ENCODE data around the gene SARM1. TPM values are rescaled to one million over a fixed set of nuclear protein-coding genes. Genes with fewer than 3 reads are reported as not detected.

The SARM1 gene
- total and polyA plus RNA-seq, 2 donors (not counting 3 experiments of a cell fraction or from before 2014, with no cell fraction given): 5.6 to 7.0 TPM

- Histone ChIP-seq H3K36me3 (ENCODE audit: control insufficient read depth in 2 of 2, extremely low read depth in 1 of 2, insufficient read depth in 2 of 2, low read length in 2 of 2) (peaks cover 0 to 2% of the 10 kb centered on the region in 2 experiments), H3K79me2 (ENCODE audit: control insufficient read depth, insufficient read depth, low read length) (no peaks in the 10 kb centered on the region), H2AFZ (ENCODE audit: low read depth, low read length) (no peak overlapping the region), H3K27me3 (ENCODE audit: control insufficient read depth in 2 of 2, insufficient read depth in 2 of 2, low read length in 2 of 2) (no peaks in the 10 kb centered on the region), H3K9me3 (replicated peaks; ENCODE audit: control insufficient read depth, insufficient read depth, low read length) (no peaks in the 10 kb centered on the region), H3K4me1 (ENCODE audit: control insufficient read depth, extremely low read depth, insufficient read depth, low read length) (peaks cover 4% of the 10 kb centered on the region), H3K4me3 (replicated peaks in 1 of 3; ENCODE audit: insufficient read depth in 1 of 3, low read depth in 1 of 3, low read length in 3 of 3) (no peak overlapping the region), H3K9me1 (replicated peaks; ENCODE audit: control insufficient read depth, extremely low read depth, insufficient read depth, low read length) (no peaks in the 10 kb centered on the region), H3K27ac (ENCODE audit: insufficient read depth, low read depth, low read length) (no peak overlapping the region), H3K4me2 (ENCODE audit: insufficient read depth, low read length) (no peak overlapping the region), H4K20me1 (replicated peaks; ENCODE audit: control insufficient read depth, extremely low read depth, insufficient read depth, low read length) (no peaks in the 10 kb centered on the region), H3K9ac (replicated peaks; ENCODE audit: extremely low read depth, insufficient read depth, low read length) (no peak overlapping the region)
- intact Hi-C loops (cut with micrococcal nuclease) (no loop called here), dilution Hi-C loops (cut with MboI; ENCODE audit: extremely low pct_ligation_motif_present, low sequenced_read_pairs) (no loop called here)
- no TSS peak for BruUV-seq (replicated peaks)
- FAIRE-seq (no peak), DNase-seq (ENCODE audit: low read depth, low spot score) (no peak)
- TF ChIP-seq MAX (IDR thresholded peaks at IDR 0.05; ENCODE audit: insufficient read depth, insufficient read length) (no peak), FOS (IDR thresholded peaks at IDR 0.05; ENCODE audit: borderline replicate concordance, insufficient read depth, low read length) (no peak), EZH2 (IDR thresholded peaks at IDR 0.05; ENCODE audit: borderline replicate concordance, low read depth, low read length, severe bottlenecking) (no peak), MYC (IDR thresholded peaks at IDR 0.05; ENCODE audit: low read depth, low read length) (no peak), GATA2 (IDR thresholded peaks at IDR 0.05; ENCODE audit: insufficient read depth, insufficient read length, low read depth, low read length) (no peak), POLR2A (IDR thresholded peaks at IDR 0.05; ENCODE audit: low read depth, low read length) (no peak), CTCF (IDR thresholded peaks at IDR 0.05; ENCODE audit: extremely low read depth in 1 of 2, insufficient read depth in 1 of 2, low read depth in 1 of 2, low read length in 2 of 2) (no peak), POLR2AphosphoS5 (IDR thresholded peaks at IDR 0.05; ENCODE audit: insufficient read depth, low read depth, low read length) (no peak), JUN (IDR thresholded peaks at IDR 0.05; ENCODE audit: borderline replicate concordance, insufficient read depth, insufficient read length, low read depth) (no peak)
- CTCF ChIA-PET: no interaction called here
- POLR2A ChIA-PET: no interaction called here
Observed at GRCh38 chr17:28390141-28390540, 18.6 kb downstream of the SARM1 start.
